GM18868 (cell line): ENCODE measurements around the gene TPTE.
"Not testable (repeated sequence)": the region's sequence is repeated elsewhere in the genome, so short reads cannot be mapped to it uniquely, and the experiment has no call there.

Source experiments
- ATAC-seq: cut with Tn5 transposase; IDR thresholded peaks from one replicate; pipeline ENCODE4 v1.9.1; 2021; ENCODE audit warnings: mild to moderate bottlenecking, moderate library complexity; ENCODE audit not compliant: unreplicated experiment

The TPTE gene

DNA sequence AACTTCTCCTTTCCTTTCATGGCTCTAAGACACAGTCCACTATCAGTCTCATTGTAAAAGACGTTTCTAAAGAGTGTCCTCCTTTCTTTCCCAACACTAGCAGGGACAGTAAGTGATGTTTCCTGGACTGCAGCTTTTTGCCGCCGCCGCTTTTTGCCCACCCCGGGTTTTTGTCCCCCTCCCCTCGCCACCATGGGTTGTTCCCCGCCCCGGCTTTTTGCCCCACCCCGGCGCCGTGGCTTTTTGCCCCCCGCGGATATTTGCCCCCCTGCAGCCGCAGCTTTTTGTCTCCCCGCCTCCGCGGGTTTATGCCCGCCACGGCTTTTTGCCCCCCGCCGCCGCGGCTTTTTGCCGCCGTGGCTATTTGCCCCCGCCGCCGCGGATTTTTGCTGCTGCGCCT lies 95.2 kb downstream of the TPTE start:
- ATAC-seq = no peak

DNA sequence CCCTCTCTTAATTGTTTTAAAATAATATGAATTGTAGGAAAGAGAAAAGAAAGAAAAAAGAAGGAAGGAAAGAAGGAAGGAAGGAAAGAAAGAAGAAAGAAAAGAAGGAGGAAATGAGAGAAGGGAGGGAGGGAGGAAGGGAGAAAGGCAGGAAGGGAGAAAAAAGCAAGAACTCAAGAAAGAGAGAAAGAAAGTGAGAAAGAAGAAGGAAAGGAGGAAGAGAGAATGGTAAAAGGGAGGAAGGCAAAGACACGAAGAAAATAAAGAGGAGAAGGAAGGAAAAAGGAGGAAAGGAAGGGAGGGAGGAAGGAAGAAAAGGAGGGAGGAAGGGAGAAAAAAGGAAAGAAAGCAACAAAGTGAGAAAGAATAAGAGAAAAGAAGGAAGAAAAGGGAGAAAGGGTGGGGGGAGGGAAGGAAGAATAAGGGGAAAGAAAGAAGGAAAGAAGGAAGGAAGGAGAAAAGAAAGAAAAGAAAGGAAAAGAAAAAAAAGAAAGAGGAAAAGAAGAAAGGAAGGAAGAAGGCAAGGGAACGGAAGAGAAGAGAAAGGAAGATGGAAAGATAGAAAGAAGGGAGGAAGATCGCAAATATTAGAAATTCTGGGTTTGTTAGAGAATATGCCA lies 95.9 kb downstream of the TPTE start:
- ATAC-seq = not testable (repeated sequence)

DNA sequence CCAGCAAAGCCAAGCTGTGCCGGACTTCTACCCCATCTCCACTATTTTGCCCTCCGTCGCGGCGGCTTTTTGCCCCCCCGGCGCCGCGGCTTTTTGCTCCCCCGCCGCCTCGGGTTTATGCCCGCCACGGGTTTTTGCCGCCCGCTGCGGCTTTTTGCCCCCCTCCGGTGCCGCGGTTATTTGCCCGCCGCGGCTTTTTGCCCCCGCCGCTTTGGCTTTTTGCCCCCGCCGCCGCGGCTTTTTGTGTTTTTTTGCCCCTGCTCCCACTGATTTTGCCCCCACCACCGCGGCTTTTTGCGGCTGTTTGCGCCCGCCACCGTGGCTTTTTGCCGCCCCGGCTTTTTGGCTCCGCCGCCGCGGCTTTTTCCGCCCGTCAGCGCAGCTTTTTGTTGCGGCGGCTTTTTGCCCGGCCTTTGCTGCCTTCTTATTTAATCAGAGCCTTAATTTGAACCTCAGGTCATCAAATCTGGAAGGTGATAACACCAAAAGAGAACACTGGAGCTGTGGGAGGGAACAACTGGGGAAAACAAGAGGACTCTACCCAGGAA lies 106.0 kb downstream of the TPTE start:
- ATAC-seq = no peak

DNA sequence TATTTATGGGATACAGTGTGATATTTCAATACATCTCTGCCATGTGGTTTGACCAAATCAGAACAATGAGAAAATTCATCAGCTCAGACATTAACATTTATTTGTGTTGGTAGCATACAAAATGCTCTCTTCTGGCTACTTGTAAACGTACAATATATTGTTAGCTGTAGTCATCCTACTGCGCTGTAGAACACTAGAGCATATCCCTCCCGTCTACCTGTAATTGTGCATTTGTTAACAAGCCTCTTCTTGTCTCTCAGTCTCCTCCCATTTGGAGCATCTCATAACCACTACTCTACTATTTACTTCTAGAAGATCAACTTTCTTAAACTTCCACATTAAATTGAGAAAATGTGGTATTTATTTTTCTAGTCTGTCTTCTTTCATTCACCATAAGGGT lies 107.9 kb downstream of the TPTE start:
- not testable (repeated sequence) for ATAC-seq

DNA sequence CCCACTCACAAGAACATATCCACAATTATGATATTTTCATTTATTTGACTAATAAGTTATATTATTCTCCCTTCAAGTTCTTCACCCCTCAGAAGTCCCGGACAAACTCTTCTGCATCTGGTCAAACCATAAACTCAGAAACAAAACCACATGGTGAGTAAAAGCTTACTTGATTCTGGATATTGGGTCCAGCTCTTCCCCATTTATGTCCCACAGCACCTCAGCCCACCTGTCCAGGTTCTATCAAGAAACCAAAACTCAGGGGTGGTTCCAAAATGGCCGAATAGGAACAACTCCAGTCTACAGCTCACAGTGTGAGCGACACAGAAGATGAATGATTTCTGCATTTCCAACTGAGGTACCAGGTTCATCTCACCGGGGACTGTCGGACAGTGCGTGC lies 109.4 kb downstream of the TPTE start:
- not testable (repeated sequence) for ATAC-seq

DNA sequence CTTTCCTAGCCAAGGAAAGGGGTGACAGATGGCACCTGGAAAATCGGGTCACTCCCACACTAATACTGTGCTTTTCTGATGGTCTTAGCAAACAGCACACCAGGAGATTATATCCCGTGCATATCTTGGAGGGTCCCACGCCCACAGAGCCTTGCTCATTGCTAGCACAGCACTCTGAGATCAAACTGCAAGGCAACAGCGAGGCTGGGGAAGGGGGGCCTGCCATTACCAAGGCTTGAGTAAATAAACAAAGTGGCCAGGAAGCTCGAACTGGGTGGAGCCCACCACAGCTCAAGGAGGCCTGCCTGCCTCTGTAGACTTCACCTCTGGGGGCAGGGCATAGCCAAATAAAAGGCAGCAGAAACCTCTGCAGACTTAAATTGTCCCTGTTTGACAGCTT lies 109.9 kb downstream of the TPTE start:
- ATAC-seq = not testable (repeated sequence)

DNA sequence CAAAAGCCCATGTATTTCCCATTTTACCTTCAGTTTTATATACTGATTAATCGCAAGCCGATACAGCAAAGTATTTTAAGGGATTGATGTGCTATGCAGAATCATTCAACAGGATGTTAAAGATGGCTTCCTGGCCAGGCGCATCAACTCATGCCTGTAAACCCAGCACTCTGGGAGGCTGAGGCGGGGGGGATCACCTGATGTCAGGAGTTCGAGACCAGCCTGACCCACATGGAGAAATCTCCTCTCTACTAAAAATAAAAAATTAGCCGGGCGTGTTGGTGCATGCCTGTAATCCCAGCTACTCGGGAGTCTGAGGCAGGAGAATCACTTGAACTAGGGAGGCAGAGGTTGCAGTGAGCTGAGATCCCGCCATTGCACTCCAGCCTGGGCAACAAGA lies 116.8 kb downstream of the TPTE start:
- ATAC-seq = not testable (repeated sequence)

DNA sequence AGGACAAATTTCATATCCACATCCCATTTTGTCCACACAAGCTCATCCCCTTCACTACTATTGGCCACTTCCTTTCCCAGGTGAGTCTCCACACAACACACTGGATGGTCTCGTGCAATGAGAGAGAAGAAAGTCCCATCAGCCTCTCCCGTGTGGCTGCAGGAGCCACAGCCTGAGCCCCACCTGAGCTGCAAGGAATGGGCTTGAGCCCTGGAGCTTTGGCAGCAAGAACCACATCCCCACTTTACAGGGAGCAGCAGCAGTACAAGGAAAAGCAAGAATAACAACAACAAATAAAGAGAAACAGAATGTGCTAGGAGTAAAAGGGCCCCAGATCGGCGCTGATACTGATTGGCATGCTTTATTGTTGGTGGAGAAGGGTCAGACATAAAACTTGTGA lies 117.7 kb downstream of the TPTE start:
- no peak for ATAC-seq

DNA sequence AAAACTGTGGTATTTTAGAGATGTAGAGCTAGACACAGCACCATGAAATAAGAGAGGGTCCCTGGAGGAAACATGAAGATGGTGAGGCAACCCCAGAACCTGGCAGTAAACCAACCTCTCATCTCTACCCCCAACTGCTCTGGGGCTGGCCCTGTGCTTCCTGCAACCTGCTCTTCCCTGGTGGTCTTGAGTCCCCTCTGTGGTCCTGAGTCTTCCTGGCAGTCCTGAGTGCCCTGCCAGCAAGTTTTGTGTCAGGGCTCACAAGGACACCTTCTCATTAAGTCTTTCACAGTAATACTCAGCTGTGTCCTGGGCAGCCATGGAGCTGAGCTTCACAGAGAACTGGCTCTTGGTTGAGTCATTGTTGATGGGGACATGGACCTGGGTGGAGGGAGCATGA lies 118.4 kb downstream of the TPTE start:
- not testable (repeated sequence) for ATAC-seq

DNA sequence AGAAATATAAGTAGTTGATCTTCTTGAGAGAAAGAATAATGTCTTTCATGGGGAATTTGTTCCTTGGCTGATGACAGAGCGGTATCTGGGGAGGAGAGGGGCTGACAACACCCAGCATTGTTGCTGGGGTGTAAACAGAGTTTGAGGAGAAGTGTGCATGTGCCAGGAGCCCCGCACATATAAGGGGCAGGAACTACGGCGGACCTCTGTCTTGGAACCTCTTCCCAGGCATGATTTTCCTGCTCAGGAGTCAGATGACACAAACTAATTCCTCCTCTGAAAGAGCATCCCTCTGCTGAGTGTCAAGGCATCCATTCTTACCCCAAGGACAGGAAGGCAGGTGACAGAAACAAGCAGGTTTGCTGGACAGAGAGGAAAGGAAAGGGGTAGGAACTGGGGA lies 119.1 kb downstream of the TPTE start:
- no peak for ATAC-seq

DNA sequence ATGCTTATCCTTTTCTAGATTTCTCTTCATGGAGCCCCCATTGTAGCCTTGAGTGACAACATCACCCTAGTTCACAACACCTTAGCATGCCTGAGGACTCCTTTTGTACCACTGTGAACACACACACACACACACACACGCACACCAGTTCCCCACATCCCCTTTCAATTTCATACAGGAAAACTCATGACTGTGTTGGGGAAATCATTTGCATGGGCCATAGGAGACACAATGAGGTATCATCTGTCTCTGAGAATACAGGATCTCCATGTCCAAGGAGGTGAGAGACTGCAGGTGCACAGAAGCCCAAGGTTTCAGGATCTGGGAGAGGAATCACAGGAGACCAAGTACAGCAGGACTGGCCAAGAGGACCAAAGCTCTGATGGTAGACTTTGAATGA lies 119.7 kb downstream of the TPTE start:
- ATAC-seq = no peak

DNA sequence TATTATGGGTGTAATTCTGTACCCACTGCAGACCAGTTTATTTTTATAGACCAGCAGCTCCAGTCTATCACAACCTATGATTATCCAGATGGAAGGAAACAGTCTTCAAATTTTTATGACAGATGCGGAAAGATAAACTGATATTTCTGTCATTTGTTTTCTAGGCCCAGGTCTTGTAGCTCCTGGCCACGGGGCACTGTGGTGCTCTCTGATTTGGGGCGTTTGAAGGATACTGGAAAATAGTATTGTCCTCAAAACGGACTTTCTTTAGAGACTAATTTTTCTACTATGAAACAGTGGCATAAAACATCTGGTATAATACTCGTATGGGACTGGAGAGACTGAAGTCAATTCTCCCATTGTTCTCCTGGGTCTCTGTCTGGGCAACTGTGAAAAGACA lies 124.3 kb downstream of the TPTE start:
- not testable (repeated sequence) for ATAC-seq

DNA sequence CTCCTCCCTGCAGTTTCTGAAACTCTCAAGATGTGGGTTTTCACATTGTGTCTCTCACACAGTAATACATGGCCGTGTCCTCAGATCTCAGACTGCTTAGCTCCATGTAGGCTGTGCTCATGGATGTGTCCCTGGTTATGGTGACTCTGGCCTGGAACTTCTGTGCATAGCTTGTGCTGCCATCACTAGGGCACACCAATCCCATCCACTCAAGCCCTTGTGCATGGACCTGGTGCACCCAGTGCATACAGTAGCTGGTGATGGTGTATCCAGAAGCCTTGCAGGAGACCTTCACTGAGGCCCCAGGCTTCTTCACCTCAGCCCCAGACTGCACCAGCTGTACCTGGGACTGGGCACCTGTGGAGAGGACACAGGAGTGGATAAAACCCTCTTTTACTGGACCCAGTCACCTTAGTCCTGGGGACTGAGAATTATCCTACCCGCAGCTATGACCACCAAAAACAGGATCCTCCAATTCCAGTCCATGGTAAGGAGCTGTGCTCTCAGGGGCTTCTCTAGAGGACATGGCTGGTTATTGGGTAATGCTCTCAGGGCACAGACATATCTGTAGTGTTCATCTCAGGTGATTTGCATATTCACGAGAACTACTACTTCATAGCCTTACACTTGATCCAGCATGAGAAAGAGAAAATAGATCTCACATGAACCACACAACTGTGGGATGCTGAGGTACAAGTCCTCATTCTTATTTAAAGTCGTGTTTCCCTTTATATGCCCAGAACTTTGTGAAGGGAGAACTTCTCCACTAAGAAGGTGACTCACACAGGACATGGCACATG lies 128.2 kb downstream of the TPTE start:
- ATAC-seq = not testable (repeated sequence)

DNA sequence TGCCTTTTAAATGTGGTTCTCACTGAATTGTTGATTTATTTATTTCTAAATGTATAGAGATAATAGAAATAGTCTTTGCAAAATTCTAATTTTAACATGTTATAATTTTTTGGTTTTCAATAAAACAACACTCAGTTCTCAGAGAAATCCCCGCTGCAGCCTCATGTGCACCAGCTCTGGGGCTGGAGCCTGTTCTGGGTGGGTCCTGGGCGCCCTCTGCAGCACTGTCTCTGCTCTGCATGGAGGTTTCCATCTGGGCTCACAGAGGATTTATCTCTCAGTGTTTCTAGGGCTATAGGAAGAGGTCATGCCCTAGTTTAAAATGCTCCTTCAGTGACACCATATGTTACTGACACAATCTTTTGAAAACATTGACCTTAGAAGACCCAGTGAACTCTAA lies 128.9 kb downstream of the TPTE start:
- ATAC-seq = not testable (repeated sequence)
